GM04504 (cell line): ENCODE measurements around the gene ZNF397.

ENCODE experiments used
- DNase-seq: peaks from one replicate; pipeline ENCODE4 v3.0.0-alpha.2; 2012; ENCODE audit warnings: low read depth

ZNF397 gene

DNA sequence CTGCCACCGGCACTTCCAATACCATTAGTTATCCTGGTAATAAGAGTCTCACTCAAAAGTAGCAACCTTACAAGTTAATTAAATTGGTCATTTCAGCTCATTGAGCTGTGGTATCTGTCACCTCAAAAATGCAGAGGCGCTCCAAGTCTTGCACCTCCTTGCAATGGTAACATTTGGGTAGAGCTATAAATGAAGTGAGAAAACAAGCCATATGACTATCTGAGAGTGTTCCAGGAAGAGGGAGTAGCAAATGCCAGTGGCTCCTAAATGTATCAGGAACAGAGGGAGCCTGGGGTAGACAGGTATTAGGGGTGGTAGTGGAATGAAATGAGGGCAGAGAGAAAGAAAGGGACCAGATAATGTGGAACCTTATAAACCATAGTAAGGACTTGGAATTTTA lies 55.2 kb downstream of the ZNF397 start:
- no peak for DNase-seq

DNA sequence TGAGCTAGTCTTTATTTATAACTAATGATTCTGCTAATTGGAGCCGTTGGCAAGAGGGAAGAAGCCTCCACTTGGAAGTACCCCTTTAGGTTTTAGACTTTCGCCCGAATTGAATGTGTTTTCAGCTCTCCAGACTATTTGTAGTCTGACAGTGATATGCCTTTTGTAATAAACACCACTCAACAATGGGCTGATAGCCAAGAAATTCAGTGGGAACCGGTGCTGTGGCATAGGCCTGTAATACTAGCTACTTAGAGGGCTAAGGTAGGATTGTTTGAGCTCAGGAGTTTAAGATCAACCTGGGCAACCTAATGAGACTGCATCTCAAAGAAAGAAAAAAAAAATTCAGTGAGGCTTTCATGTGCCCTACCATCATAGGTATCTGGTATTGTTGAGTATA lies 62.8 kb downstream of the ZNF397 start:
- DNase-seq = no peak

GRCh38 chr18:35306588-35307250 lies 65.9 kb downstream of the ZNF397 start:
- DNase-seq = no peak
